OCI-LY3 (cell line): ENCODE measurements around the gene SMDT1.
A peak's percentile ranks its signal among the peaks of the same experiment; 100 is the strongest.
"Not testable (repeated sequence)": the region's sequence is repeated elsewhere in the genome, so short reads cannot be mapped to it uniquely, and the experiment has no call there.

Experiments used
- H2AFZ ChIP-seq: fragments of 200-600, 300-600 bp; shearing (Covaris generic); 2 replicates; pipeline ENCODE4 v1.6.0; 2014; ENCODE audit warnings: antibody characterized with exemption, low read depth, low read length
- H3K27ac ChIP-seq: fragments of 200-600, 300-600 bp; sonication (generic); 2 replicates; pipeline ENCODE4 v1.5.1; 2014; ENCODE audit warnings: mild to moderate bottlenecking, low read length, moderate library complexity, mixed read lengths
- H3K27me3 ChIP-seq: fragments of 200-600, 300-600 bp; sonication (generic); 2 replicates; pipeline ENCODE4 v1.6.1; 2014; ENCODE audit warnings: low read depth, low read length, mixed read lengths
- H3K36me3 ChIP-seq: fragments of 200-600, 300-600 bp; sonication (generic); replicated peaks from 2 replicates; pipeline ENCODE3; 2014; ENCODE audit warnings: low read depth, low read length, mixed read lengths
- H3K4me1 ChIP-seq: fragments of 300-600, 200-600 bp; sonication (generic); 2 replicates; pipeline ENCODE4 v1.6.1; 2014; ENCODE audit warnings: low read length, mixed read lengths
- H3K4me2 ChIP-seq: fragments of 200-600, 300-600 bp; sonication (generic); 2 replicates; pipeline ENCODE4 v1.6.1; 2014; ENCODE audit warnings: low read length, mixed read lengths
- H3K4me3 ChIP-seq: fragments of 300-600, 200-600 bp; sonication (generic); 2 replicates; pipeline ENCODE4 v1.5.1; 2014; ENCODE audit warnings: antibody characterized with exemption, mild to moderate bottlenecking, low read length, moderate library complexity
- H3K79me2 ChIP-seq: fragments of 300-600, 200-600 bp; shearing (Covaris generic); 2 replicates; pipeline ENCODE4 v1.6.1; 2014; ENCODE audit warnings: mild to moderate bottlenecking, low read length, mixed read lengths
- H3K9ac ChIP-seq: fragments of 300-600, 200-600 bp; shearing (Covaris generic); 2 replicates; pipeline ENCODE4 v1.6.0; 2014; ENCODE audit warnings: mild to moderate bottlenecking, low read length, moderate library complexity
- H3K9me3 ChIP-seq: fragments of 200-600, 300-600 bp; shearing (Covaris generic); 2 replicates; pipeline ENCODE4 v1.6.1; 2014; ENCODE audit warnings: low read length, mixed read lengths; ENCODE audit not compliant: insufficient read depth
- H4K20me1 ChIP-seq: fragments of 200-600, 300-600 bp; sonication (generic); 2 replicates; pipeline ENCODE4 v1.6.1; 2016; ENCODE audit warnings: low read length, mixed read lengths; ENCODE audit not compliant: insufficient read depth
- CTCF ChIP-seq: fragments of 200-600, 300-600 bp; sonication (generic); IDR thresholded peaks from 2 replicates; pipeline ENCODE4 v1.5.1; 2014; ENCODE audit warnings: antibody characterized with exemption, low read length, low read depth
- EZH2phosphoT487 ChIP-seq: fragments of 200-600 bp; shearing (Covaris generic); IDR thresholded peaks from 2 replicates; pipeline ENCODE4 v1.6.1; 2018; ENCODE audit warnings: antibody characterized with exemption, mixed run types, low read depth

Gene SMDT1

GRCh38 chr22:42112793-42113192 is 33.3 kb downstream of the SMDT1 start:
- not testable (repeated sequence) for H4K20me1 ChIP-seq, H3K9ac ChIP-seq, H3K4me2 ChIP-seq, H3K27ac ChIP-seq, H3K36me3 ChIP-seq, H2AFZ ChIP-seq, H3K79me2 ChIP-seq, H3K4me3 ChIP-seq, H3K4me1 ChIP-seq, H3K27me3 ChIP-seq
- H3K9me3 ChIP-seq = peaks cover 18% of the 10 kb centered on the region; the same call in 1 of the 2 replicates
- peak; percentile 55 for TF ChIP-seq CTCF

- no peak overlapping the region for H2AFZ ChIP-seq
- H3K9ac ChIP-seq = no peak overlapping the region
- no peak overlapping the region for H3K4me3 ChIP-seq
- no peak overlapping the region for H3K4me2 ChIP-seq
- H3K79me2 ChIP-seq = no peaks in the 10 kb centered on the region
- TF ChIP-seq EZH2phosphoT487 (no peak), CTCF (peak; percentile 37)
- no peak overlapping the region for H3K27ac ChIP-seq
- H3K36me3 ChIP-seq = peaks cover 3% of the 10 kb centered on the region
- H4K20me1 ChIP-seq = no peaks in the 10 kb centered on the region
- no peaks in the 10 kb centered on the region for H3K27me3 ChIP-seq
- no peaks in the 10 kb centered on the region for H3K4me1 ChIP-seq
- peaks cover 18% of the 10 kb centered on the region; the same call in 1 of the 2 replicates for H3K9me3 ChIP-seq
Observed at GRCh38 chr22:42114721-42115120, 35.2 kb downstream of the SMDT1 start.

GRCh38 chr22:42115420-42115830 is 35.9 kb downstream of the SMDT1 start:
- H3K9me3 ChIP-seq = peaks cover 18% of the 10 kb centered on the region; the same call in 1 of the 2 replicates
- not testable (repeated sequence) for H3K4me2 ChIP-seq, H3K36me3 ChIP-seq, H3K4me3 ChIP-seq, H2AFZ ChIP-seq, H3K4me1 ChIP-seq, H3K27me3 ChIP-seq, H3K27ac ChIP-seq, H4K20me1 ChIP-seq, H3K9ac ChIP-seq, H3K79me2 ChIP-seq

- Histone ChIP-seq H2AFZ (no peak overlapping the region), H3K27ac (no peak overlapping the region), H3K36me3 (peaks cover 3% of the 10 kb centered on the region), H3K9ac (no peak overlapping the region), H4K20me1 (no peaks in the 10 kb centered on the region), H3K27me3 (no peaks in the 10 kb centered on the region), H3K4me1 (no peaks in the 10 kb centered on the region), H3K79me2 (no peaks in the 10 kb centered on the region), H3K4me2 (no peak overlapping the region), H3K4me3 (no peak overlapping the region), H3K9me3 (peaks cover 18% of the 10 kb centered on the region; the same call in 1 of the 2 replicates)
- TF ChIP-seq CTCF = no peak; the same call in 1 of the 2 replicates
Observed at GRCh38 chr22:42116848-42117424, 37.4 kb downstream of the SMDT1 start.

GRCh38 chr22:42120231-42121021 is 40.9 kb downstream of the SMDT1 start:
- not testable (repeated sequence) for H3K4me3 ChIP-seq, H3K27ac ChIP-seq, H3K4me1 ChIP-seq, H3K9ac ChIP-seq, H3K36me3 ChIP-seq, H3K4me2 ChIP-seq, H2AFZ ChIP-seq, H3K27me3 ChIP-seq, H3K79me2 ChIP-seq, H3K9me3 ChIP-seq, H4K20me1 ChIP-seq

- H3K9me3 ChIP-seq, H3K9ac ChIP-seq, H4K20me1 ChIP-seq, H3K27ac ChIP-seq, H3K4me2 ChIP-seq, H3K79me2 ChIP-seq, H3K4me3 ChIP-seq, H2AFZ ChIP-seq, H3K4me1 ChIP-seq, H3K36me3 ChIP-seq, H3K27me3 ChIP-seq: not testable (repeated sequence)
Observed at GRCh38 chr22:42123529-42123928, 44.0 kb downstream of the SMDT1 start.
